GM18505 (cell line): Measurements from ENCODE around the gene SRP9.
"Not testable (repeated sequence)": the region's sequence is repeated elsewhere in the genome, so short reads cannot be mapped to it uniquely, and the experiment has no call there.

Experiments
- ATAC-seq: cut with Tn5 transposase; IDR thresholded peaks from one replicate; pipeline ENCODE4 v1.9.1; 2021; ENCODE audit not compliant: unreplicated experiment
- POLR2A ChIP-seq: IDR thresholded peaks from 4 replicates; pipeline ENCODE4 v1.6.1; 2011; ENCODE audit warnings: borderline replicate concordance; ENCODE audit not compliant: insufficient read depth, insufficient read length; ENCODE audit errors: extremely low read depth

Gene SRP9

GRCh38 chr1:225747566-225747965, 30.1 kb upstream of the SRP9 start:
- TF ChIP-seq POLR2A: no peak
- no peak for ATAC-seq

- no peak for ATAC-seq
- TF ChIP-seq POLR2A: no peak
Observed at GRCh38 chr1:225748529-225748928, 29.1 kb upstream of the SRP9 start.

- no peak for ATAC-seq
- no peak for TF ChIP-seq POLR2A
Observed at GRCh38 chr1:225749706-225750105, 27.9 kb upstream of the SRP9 start.

GRCh38 chr1:225750420-225750819, 27.2 kb upstream of the SRP9 start:
- no peak for TF ChIP-seq POLR2A
- no peak for ATAC-seq

- no peak for TF ChIP-seq POLR2A
- no peak for ATAC-seq
Observed at GRCh38 chr1:225750875-225751824, 26.5 kb upstream of the SRP9 start.

GRCh38 chr1:225752245-225752644, 25.4 kb upstream of the SRP9 start:
- ATAC-seq: no peak
- no peak for TF ChIP-seq POLR2A

DNA sequence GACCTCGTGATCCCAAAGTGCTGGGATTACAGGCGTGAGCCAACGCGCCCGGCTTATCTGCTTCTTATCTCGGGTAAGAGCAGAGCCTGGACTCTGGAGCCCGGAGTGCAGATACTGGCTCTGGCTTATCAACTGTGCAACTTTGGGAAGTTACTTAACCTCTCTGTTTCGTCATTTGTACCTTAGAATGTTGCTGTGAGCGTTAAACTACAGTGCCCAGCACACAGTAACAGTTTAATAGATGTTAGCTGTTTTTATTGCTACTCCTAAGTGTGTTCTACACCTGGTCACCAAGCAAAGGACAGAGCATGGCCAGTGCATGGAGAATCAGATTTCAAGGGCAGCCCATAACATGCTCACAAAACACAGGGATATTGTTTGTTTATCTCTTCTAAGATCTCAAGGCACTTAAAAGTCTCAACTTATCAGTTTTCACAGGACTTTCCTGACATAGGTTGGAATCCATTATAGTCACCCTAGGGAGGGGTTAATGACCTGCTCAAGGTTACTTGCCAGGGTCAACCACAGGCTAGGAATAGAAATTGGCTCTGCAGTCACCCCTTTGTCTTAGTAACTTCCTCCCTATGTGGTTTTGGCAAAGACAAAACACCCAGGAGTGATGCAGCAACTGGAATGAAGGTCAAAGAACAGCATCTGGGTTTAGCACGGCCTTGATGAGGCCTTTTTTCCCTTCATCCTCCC, 22.5 kb upstream of the SRP9 start:
- no peak for ATAC-seq
- TF ChIP-seq POLR2A: no peak

GRCh38 chr1:225755671-225756319, 21.8 kb upstream of the SRP9 start:
- no peak for ATAC-seq

DNA sequence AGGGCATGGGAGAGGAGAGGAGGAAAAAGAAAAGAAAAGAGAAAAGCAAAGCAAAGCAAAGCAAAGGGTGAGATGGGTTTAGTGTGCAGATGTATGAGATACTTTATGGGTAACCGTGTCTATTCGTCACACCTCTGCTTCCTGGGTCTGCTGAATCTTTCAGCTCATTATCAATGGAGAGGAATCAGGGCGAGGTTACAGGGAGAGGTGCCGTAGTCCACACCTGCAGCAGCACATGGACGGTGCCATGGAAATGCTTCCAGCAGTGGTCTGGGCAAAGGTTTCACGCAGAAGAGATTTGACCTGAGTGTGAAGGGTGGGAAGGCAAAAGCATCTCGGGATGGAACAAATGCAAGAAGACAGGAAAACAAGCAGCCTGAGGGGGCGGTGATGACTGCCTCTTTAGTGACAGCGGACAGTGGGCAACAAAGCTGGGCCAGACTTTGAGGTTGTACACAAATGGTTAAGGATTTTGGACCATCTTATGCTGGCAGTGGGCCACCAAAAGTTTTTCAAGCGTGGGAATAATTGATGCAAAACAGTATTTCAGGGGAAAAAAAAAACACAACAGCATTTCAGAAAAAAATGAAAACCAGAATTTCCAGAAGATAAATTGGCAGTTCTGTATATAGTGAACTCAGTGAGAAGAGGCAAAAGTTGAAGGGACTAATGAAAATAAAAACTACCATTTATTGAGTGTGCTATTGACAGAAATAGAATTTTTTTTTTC, 19.5 kb upstream of the SRP9 start:
- TF ChIP-seq POLR2A: no peak
- ATAC-seq: no peak

More at GRCh38 chr1:225755671-225756319, 21.8 kb upstream of the SRP9 start:
- TF ChIP-seq POLR2A: no peak

DNA sequence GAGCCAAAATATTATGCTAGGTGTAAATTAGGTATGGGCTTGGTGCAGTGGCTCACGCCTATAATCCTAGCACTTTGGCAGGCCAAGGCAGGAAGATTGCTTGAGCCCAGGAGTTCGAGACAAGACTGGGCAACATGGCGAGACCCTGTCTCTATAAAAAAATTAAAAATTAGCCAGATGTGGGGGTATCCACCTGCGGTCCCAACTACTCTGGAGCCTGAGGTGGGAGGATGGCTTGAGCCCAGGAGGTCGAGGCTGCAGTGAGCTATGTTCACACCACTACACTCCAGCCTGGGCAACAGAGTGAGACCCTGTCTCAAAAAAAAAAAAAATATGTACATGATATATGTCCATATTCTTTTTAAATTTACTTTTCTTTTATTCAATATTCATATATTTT, 17.7 kb upstream of the SRP9 start:
- ATAC-seq: not testable (repeated sequence)

GRCh38 chr1:225760531-225760930, 17.1 kb upstream of the SRP9 start:
- TF ChIP-seq POLR2A: no peak
- ATAC-seq: no peak

DNA sequence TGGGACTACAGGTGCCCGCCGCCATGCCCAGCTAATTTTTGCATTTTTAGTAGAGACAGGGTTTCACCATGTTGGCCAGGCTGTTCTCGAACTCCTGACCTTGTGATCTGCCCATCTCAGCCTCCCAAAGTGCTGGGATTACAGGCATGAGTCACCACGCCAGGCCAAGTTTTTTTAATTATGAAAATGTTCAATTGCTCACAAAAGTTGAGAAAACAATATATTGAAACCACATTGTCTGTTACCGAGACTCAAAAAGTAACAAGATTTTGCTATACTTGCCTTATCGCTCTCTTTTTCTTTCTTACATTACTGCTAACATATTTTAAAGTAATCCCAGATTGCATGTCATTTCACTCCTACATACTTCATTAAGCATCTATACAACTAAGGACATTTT, 16.2 kb upstream of the SRP9 start:
- not testable (repeated sequence) for ATAC-seq

- no peak for ATAC-seq
- TF ChIP-seq POLR2A: no peak
Observed at GRCh38 chr1:225762002-225762441, 15.6 kb upstream of the SRP9 start.
